ENCODE measurements around the gene MKNK1.
"Not testable (repeated sequence)": the region's sequence is repeated elsewhere in the genome, so short reads cannot be mapped to it uniquely, and the experiment has no call there.

Gene MKNK1
- long read RNA-seq, transcript MKNK1-230 (12 exons, 2,600 nt): major isoform, 44 of 167 reads
- long read RNA-seq, transcript MKNK1-231 (13 exons, 2,686 nt): minor isoform, 17 of 167 reads
- long read RNA-seq, partial matches to known transcripts: 13 of 167 reads
- long read RNA-seq, other reads (novel, unspliced or antisense): 89 of 167 reads

DNA sequence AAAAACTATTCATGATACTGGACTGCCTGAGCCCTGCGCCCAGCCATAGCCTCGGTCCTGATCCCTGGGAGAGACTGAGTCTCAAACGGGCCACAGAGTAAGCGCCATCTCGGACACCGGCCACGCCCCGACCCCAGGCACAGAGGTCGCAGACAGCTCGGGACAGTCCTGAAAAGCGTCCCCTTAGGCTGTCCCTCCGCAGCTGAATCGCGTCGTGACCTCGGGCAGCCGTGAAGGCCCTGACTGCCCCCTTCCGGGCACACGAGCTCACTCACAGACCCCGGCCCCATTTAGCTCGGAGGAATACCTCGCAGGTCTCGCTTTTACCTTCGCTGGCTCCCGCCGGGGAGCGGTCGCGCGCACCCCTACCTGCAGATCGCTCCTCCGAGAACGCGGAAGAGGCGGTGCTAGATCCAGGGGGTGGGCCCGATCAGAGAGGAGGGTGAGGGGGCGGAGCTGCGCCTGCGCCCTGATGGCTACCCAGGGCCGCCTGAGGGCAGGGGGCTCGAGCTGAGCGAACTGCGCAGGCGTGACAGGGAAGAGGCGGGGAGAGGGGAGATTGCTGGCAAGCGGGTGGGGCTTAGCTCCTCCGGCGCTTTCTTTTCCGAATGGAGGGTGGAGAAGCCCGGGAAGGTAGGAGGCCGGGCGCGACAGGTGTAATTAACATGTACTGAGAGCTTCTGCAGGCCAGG is at the start of gene MKNK1:
Gene MKNK1 (minus strand): TSS at position 411 of the 692 bp plus-strand sequence. CDS start 20,941 bp downstream, outside the sequence.
- Histone ChIP-seq H3K27ac (replicated peaks) (peak within 1 kb of the TSS; percentile 66), H3K4me3 (replicated peaks; ENCODE audit: insufficient read depth, low read length) (peak within 1 kb of the TSS; percentile 87), H3K27me3 (ENCODE audit: insufficient read depth, poor library complexity, severe bottlenecking) (no peaks in the 10 kb centered on the region)
- DNase-seq (ENCODE audit: low read depth in 1 of 2, low spot score in 1 of 2): peak; percentile 91 to 95
- TF ChIP-seq POLR2AphosphoS5 (IDR thresholded peaks at IDR 0.05; ENCODE audit: low read depth): peak; percentile 88
- TF ChIP-seq REST (IDR thresholded peaks at IDR 0.05; ENCODE audit: insufficient replicate concordance, low read depth): no peak

DNA sequence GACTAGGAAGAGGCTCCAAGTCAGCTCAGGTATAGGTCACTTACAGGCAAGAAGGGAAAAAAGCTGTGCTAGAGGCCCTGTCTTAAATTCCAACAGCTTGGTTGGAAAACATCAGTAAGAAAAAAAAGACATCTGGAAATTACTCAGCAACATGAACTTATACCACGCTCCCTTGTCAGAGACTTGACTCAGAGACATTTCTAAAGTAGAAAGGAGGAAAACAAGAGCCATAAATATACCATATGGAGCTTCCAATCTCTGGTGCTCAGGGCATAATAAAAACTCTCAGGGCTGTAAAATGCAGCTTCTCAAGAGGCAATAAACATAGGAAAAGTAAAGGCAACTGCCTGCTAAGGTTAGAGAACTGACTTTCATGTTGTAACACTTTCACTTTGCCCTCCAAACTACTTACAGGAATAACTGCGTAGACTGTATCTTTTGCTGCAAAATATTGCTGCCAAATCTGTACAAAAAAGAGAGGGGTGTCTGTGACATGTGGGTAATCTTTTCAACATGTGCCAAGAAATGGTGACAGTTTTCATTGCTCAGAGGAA is 49.4 kb upstream of the MKNK1 start:
- Histone ChIP-seq H3K27ac (replicated peaks) (no peak overlapping the region), H3K27me3 (ENCODE audit: insufficient read depth, poor library complexity, severe bottlenecking) (no peaks in the 10 kb centered on the region), H3K4me3 (replicated peaks; ENCODE audit: insufficient read depth, low read length) (no peak overlapping the region)
- TF ChIP-seq POLR2AphosphoS5 (IDR thresholded peaks at IDR 0.05; ENCODE audit: low read depth) (no peak), REST (IDR thresholded peaks at IDR 0.05; ENCODE audit: insufficient replicate concordance, low read depth) (no peak), SPI1 (IDR thresholded peaks at IDR 0.05; ENCODE audit: borderline replicate concordance, low read depth) (no peak), GABPA (IDR thresholded peaks at IDR 0.05; ENCODE audit: low read depth) (no peak)
- TF ChIP-seq, protein P1, sequence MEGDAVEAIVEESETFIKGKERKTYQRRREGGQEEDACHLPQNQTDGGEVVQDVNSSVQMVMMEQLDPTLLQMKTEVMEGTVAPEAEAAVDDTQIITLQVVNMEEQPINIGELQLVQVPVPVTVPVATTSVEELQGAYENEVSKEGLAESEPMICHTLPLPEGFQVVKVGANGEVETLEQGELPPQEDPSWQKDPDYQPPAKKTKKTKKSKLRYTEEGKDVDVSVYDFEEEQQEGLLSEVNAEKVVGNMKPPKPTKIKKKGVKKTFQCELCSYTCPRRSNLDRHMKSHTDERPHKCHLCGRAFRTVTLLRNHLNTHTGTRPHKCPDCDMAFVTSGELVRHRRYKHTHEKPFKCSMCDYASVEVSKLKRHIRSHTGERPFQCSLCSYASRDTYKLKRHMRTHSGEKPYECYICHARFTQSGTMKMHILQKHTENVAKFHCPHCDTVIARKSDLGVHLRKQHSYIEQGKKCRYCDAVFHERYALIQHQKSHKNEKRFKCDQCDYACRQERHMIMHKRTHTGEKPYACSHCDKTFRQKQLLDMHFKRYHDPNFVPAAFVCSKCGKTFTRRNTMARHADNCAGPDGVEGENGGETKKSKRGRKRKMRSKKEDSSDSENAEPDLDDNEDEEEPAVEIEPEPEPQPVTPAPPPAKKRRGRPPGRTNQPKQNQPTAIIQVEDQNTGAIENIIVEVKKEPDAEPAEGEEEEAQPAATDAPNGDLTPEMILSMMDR (IDR thresholded peaks at IDR 0.05; ENCODE audit: insufficient read depth, low read length): no peak
- DNase-seq (ENCODE audit: low read depth in 1 of 2, low spot score in 1 of 2): no peak

DNA sequence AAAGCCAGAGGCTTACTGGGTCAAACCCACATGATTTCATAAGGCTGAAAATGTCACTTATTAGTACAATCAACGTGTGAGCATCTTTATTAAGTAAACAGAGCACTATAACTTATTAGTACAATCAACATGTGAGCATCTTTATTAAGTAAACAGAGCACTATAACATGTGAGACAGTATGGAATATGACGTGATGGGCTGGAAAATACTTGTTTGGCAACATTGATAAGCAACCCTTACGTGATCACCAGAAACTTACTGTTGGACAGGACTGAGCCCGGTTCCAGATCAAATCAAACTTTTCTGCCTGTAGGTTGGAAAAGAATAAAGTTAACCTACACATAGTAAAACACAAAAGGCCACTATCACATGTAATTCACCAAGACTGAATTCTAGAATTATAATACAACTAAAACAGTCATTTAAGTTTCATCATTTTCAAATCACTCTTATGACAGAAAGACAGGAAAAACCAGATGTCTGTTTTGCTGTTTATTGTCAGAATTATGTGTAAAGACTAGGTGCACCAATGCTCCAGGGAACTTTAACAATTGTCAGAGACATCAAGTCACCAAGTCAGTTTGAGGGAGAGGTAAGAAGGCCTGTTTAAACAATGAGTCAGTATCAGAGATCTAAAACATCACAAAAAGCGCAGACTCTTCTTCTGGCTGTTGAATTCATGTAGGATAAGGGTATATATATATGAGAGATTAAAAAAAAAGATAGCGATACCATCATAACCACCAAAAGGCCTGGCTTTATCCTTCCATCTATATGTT is 48.4 kb upstream of the MKNK1 start:
- H3K27me3 ChIP-seq (ENCODE audit: insufficient read depth, poor library complexity, severe bottlenecking): no peaks in the 10 kb centered on the region
- H3K4me3 ChIP-seq (replicated peaks; ENCODE audit: insufficient read depth, low read length): no peak overlapping the region
- TF ChIP-seq, protein P1 (IDR thresholded peaks at IDR 0.05; ENCODE audit: insufficient read depth, low read length): no peak
- DNase-seq (ENCODE audit: low read depth in 1 of 2, low spot score in 1 of 2): no peak
- H3K27ac ChIP-seq (replicated peaks): no peak overlapping the region

DNA sequence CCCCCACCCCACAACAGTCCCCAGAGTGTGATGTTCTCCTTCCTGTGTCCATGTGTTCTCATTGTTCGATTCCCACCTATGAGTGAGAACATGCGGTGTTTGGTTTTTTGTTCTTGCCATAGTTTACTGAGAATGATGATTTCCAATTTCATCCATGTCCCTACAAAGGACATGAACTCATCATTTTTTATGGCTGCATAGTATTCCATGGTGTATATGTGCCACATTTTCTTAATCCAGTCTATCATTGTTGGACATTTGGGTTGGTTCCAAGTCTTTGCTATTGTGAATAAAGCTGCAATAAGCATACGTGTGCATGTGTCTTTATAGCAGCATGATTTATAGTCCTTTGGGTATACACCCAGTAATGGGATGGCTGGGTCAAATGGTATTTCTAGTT is 47.1 kb upstream of the MKNK1 start:
- H3K27me3 ChIP-seq (ENCODE audit: insufficient read depth, poor library complexity, severe bottlenecking); H3K4me3 ChIP-seq (replicated peaks; ENCODE audit: insufficient read depth, low read length); DNase-seq (ENCODE audit: low read depth in 1 of 2, low spot score in 1 of 2); H3K27ac ChIP-seq (replicated peaks): not testable (repeated sequence)

All from HL-60 (cell line).